Naive B cell (primary cell): ENCODE data around the gene TACC2. TPM values are rescaled to one million over a fixed set of nuclear protein-coding genes. Genes with fewer than 3 reads are reported as not detected.
"Not testable (repeated sequence)": the region's sequence is repeated elsewhere in the genome, so short reads cannot be mapped to it uniquely, and the experiment has no call there.

Experiments
- ATAC-seq, 2 donors: fragments of 150-1000 bp; cut with Tn5 transposase; 2 replicates each; pipeline ENCODE4 v1.10.0; 2021; ENCODE audit warnings: low read depth in 2 of 2, mild to moderate bottlenecking in 2 of 2, moderate library complexity in 2 of 2
- DNase-seq: peaks from one replicate; pipeline ENCODE4 v3.0.0; 2022
- H3K27ac Mint-ChIP-seq, 6 donors: one replicate each; pipeline ENCODE4 v1.8.0; 2020 to 2022; ENCODE audit warnings: mild to moderate bottlenecking in 6 of 6, mixed read lengths in 6 of 6, moderate library complexity in 5 of 6, inconsistent platforms in 2 of 6
- H3K27me3 Mint-ChIP-seq, 3 donors: one replicate each; pipeline ENCODE4 v1.8.0; 2021 to 2022; ENCODE audit warnings: mixed read lengths in 3 of 3, mild to moderate bottlenecking in 1 of 3
- H3K36me3 Mint-ChIP-seq, 2 donors: one replicate each; pipeline ENCODE4 v1.8.0; 2020 to 2022; ENCODE audit warnings: mixed read lengths in 2 of 2, inconsistent platforms in 1 of 2, mild to moderate bottlenecking in 1 of 2
- H3K4me1 Mint-ChIP-seq, 3 donors: one replicate each; pipeline ENCODE4 v1.8.0; 2020 to 2022; ENCODE audit warnings: mixed read lengths in 3 of 3, inconsistent platforms in 1 of 3, mild to moderate bottlenecking in 1 of 3, moderate library complexity in 1 of 3
- H3K4me3 Mint-ChIP-seq, 8 donors: one replicate each; pipeline ENCODE4 v1.8.0; 2020 to 2022; ENCODE audit warnings: mild to moderate bottlenecking in 8 of 8, mixed read lengths in 8 of 8, moderate library complexity in 8 of 8, inconsistent platforms in 2 of 8
- H3K9me3 Mint-ChIP-seq, 7 donors: one replicate each; pipeline ENCODE4 v1.8.0; 2020 to 2022; ENCODE audit warnings: mixed read lengths in 7 of 7, mild to moderate bottlenecking in 5 of 7, inconsistent platforms in 2 of 7, moderate library complexity in 1 of 7
- polyA plus RNA-seq, 6 donors: library from polyadenylated mRNA; unstranded; fragments of 300-500 nt; fragmentation: Illumina TruSeq; gene quantifications; one replicate each; pipeline ENCODE4 v1.2.3, GENCODE V29; 2021; ENCODE audit warnings: low read depth in 6 of 6

Gene TACC2
- polyA plus RNA-seq, 6 donors from 2014 or later: not detected

- peaks cover 0 to 3% (median 0%) of the 10 kb centered on the region in 7 donors for H3K9me3 Mint-ChIP-seq
- DNase-seq: no peak
- peaks cover 0 to 6% of the 10 kb centered on the region in 2 donors for H3K36me3 Mint-ChIP-seq
- H3K4me3 Mint-ChIP-seq: peak overlapping the region; percentile 72 to 90 (median 85)
- no peaks in the 10 kb centered on the region for H3K27me3 Mint-ChIP-seq
- peak; percentile 9 to 13 for ATAC-seq
- peak overlapping the region in 3 of 6 donors; percentile 13 to 79 (median 68) for H3K27ac Mint-ChIP-seq
- H3K4me1 Mint-ChIP-seq: peaks cover 13 to 28% (median 20%) of the 10 kb centered on the region in 3 donors
Observed at GRCh38 chr10:121974019-121974534, 14.9 kb upstream of the TACC2 start.

GRCh38 chr10:121974535-121975294 lies 14.2 kb upstream of the TACC2 start, which contains the start of gene NSMCE4A:
TSS of gene NSMCE4A (minus strand) at chr10:121975217. CDS start at chr10:121975165, 52 bp downstream.
- DNase-seq (peak; percentile 67), ATAC-seq (peak; percentile 82 to 85)
- H3K4me1 Mint-ChIP-seq: peaks cover 13 to 28% (median 20%) of the 10 kb centered on the region in 3 donors
- peaks cover 0 to 3% (median 0%) of the 10 kb centered on the region in 7 donors for H3K9me3 Mint-ChIP-seq
- peaks cover 0 to 6% of the 10 kb centered on the region in 2 donors for H3K36me3 Mint-ChIP-seq
- peak within 1 kb of the TSS; percentile 72 to 90 (median 85) for H3K4me3 Mint-ChIP-seq
- peak within 1 kb of the TSS in 5 of 6 donors; percentile 22 to 79 (median 68) for H3K27ac Mint-ChIP-seq
- H3K27me3 Mint-ChIP-seq: no peaks in the 10 kb centered on the region

GRCh38 chr10:121975295-121976086 lies 13.5 kb upstream of the TACC2 start:
- no peak for DNase-seq
- ATAC-seq: no peak
- Mint-ChIP-seq H3K27ac (peak overlapping the region in 4 of 6 donors; percentile 22 to 73 (median 48)), H3K9me3 (peaks cover 0 to 3% (median 0%) of the 10 kb centered on the region in 7 donors), H3K36me3 (peaks cover 0 to 6% of the 10 kb centered on the region in 2 donors), H3K4me3 (peak overlapping the region; percentile 58 to 89 (median 74)), H3K27me3 (no peaks in the 10 kb centered on the region), H3K4me1 (peaks cover 13 to 28% (median 20%) of the 10 kb centered on the region in 3 donors)

GRCh38 chr10:121976607-121977006 lies 12.4 kb upstream of the TACC2 start:
- H3K9me3 Mint-ChIP-seq: peaks cover 0 to 3% (median 2%) of the 10 kb centered on the region in 7 donors
- H3K36me3 Mint-ChIP-seq: peaks cover 0 to 6% of the 10 kb centered on the region in 2 donors
- H3K27ac Mint-ChIP-seq: peak overlapping the region in 2 of 6 donors; percentile 42 to 62
- peaks cover 13 to 28% (median 18%) of the 10 kb centered on the region in 3 donors for H3K4me1 Mint-ChIP-seq
- ATAC-seq (no peak), DNase-seq (no peak)
- peak overlapping the region in 5 of 8 donors; percentile 16 to 86 (median 49) for H3K4me3 Mint-ChIP-seq
- no peaks in the 10 kb centered on the region for H3K27me3 Mint-ChIP-seq

GRCh38 chr10:121978511-121978910 lies 10.5 kb upstream of the TACC2 start:
- Mint-ChIP-seq H3K27me3 (no peaks in the 10 kb centered on the region), H3K27ac (no peak overlapping the region), H3K36me3 (no peaks in the 10 kb centered on the region), H3K9me3 (peaks cover 0 to 8% (median 4%) of the 10 kb centered on the region in 7 donors), H3K4me1 (peaks cover 2 to 17% (median 5%) of the 10 kb centered on the region in 3 donors), H3K4me3 (no peak overlapping the region)
- ATAC-seq (no peak), DNase-seq (no peak)

- Mint-ChIP-seq H3K27ac (no peak overlapping the region), H3K36me3 (peaks cover 0 to 7% of the 10 kb centered on the region in 2 donors), H3K4me3 (no peak overlapping the region), H3K9me3 (peaks cover 0 to 30% (median 19%) of the 10 kb centered on the region in 7 donors), H3K27me3 (peaks cover 0 to 10% (median 0%) of the 10 kb centered on the region in 3 donors), H3K4me1 (peaks cover 0 to 1% (median 0%) of the 10 kb centered on the region in 3 donors)
- ATAC-seq (no peak), DNase-seq (no peak)
Observed at GRCh38 chr10:121981346-121981745, 7.6 kb upstream of the TACC2 start.

- no peak for DNase-seq
- Mint-ChIP-seq H3K36me3 (peaks cover 0 to 7% of the 10 kb centered on the region in 2 donors), H3K4me1 (no peaks in the 10 kb centered on the region), H3K9me3 (peaks cover 0 to 37% (median 22%) of the 10 kb centered on the region in 7 donors), H3K27ac (no peak overlapping the region), H3K4me3 (no peak overlapping the region), H3K27me3 (peaks cover 9 to 28% (median 9%) of the 10 kb centered on the region in 3 donors)
- no peak for ATAC-seq
Observed at GRCh38 chr10:121983852-121984251, 5.1 kb upstream of the TACC2 start.

GRCh38 chr10:121984463-121984862 lies 4.5 kb upstream of the TACC2 start:
- no peaks in the 10 kb centered on the region for H3K4me1 Mint-ChIP-seq
- H3K4me3 Mint-ChIP-seq: no peak overlapping the region
- ATAC-seq (no peak), DNase-seq (no peak)
- peaks cover 0 to 38% (median 22%) of the 10 kb centered on the region in 7 donors for H3K9me3 Mint-ChIP-seq
- peaks cover 9 to 28% (median 12%) of the 10 kb centered on the region in 3 donors for H3K27me3 Mint-ChIP-seq
- H3K36me3 Mint-ChIP-seq: peaks cover 0 to 7% of the 10 kb centered on the region in 2 donors
- H3K27ac Mint-ChIP-seq: no peak overlapping the region

- H3K27me3 Mint-ChIP-seq: peaks cover 22 to 39% (median 31%) of the 10 kb centered on the region in 3 donors
- peaks cover 0 to 24% (median 6%) of the 10 kb centered on the region in 7 donors for H3K9me3 Mint-ChIP-seq
- no peak overlapping the region for H3K4me3 Mint-ChIP-seq
- H3K27ac Mint-ChIP-seq: no peak overlapping the region
- H3K4me1 Mint-ChIP-seq: no peaks in the 10 kb centered on the region
- peaks cover 0 to 7% of the 10 kb centered on the region in 2 donors for H3K36me3 Mint-ChIP-seq
- ATAC-seq (no peak), DNase-seq (no peak)
Observed at GRCh38 chr10:121990015-121990677, 1.2 kb downstream of the TACC2 start.

- H3K36me3 Mint-ChIP-seq: not testable (repeated sequence)
- H3K9me3 Mint-ChIP-seq: peaks cover 0 to 15% (median 3%) of the 10 kb centered on the region in 7 donors
Observed at GRCh38 chr10:121991727-121992126, 2.8 kb downstream of the TACC2 start.

GRCh38 chr10:121994429-121994941 lies 5.5 kb downstream of the TACC2 start:
- no peak overlapping the region for H3K4me3 Mint-ChIP-seq

More at GRCh38 chr10:121991727-121992126, 2.8 kb downstream of the TACC2 start:
- H3K27me3 Mint-ChIP-seq: peaks cover 29 to 44% (median 44%) of the 10 kb centered on the region in 3 donors
- not testable (repeated sequence) for DNase-seq, H3K4me3 Mint-ChIP-seq, H3K27ac Mint-ChIP-seq, H3K4me1 Mint-ChIP-seq, ATAC-seq

GRCh38 chr10:121998462-121998861 lies 9.5 kb downstream of the TACC2 start:
- H3K36me3 Mint-ChIP-seq: peaks cover 14 to 28% of the 10 kb centered on the region in 2 donors
- ATAC-seq (no peak), DNase-seq (no peak)
- H3K9me3 Mint-ChIP-seq: peaks cover 9 to 41% (median 35%) of the 10 kb centered on the region in 7 donors
- peaks cover 21 to 36% (median 24%) of the 10 kb centered on the region in 3 donors for H3K27me3 Mint-ChIP-seq
- H3K4me1 Mint-ChIP-seq: no peaks in the 10 kb centered on the region
- no peak overlapping the region for H3K27ac Mint-ChIP-seq
- no peak overlapping the region for H3K4me3 Mint-ChIP-seq

More at GRCh38 chr10:121994429-121994941, 5.5 kb downstream of the TACC2 start:
- Mint-ChIP-seq H3K36me3 (peaks cover 2 to 8% of the 10 kb centered on the region in 2 donors), H3K9me3 (peaks cover under 1 to 9% (median 2%) of the 10 kb centered on the region in 7 donors), H3K27me3 (peaks cover 27 to 41% (median 38%) of the 10 kb centered on the region in 3 donors), H3K27ac (no peak overlapping the region), H3K4me1 (no peaks in the 10 kb centered on the region)
- no peak for ATAC-seq
- DNase-seq: no peak
